ENCODE results near the gene PRAMEF13. TPM values are rescaled to one million over a fixed set of nuclear protein-coding genes. Genes with fewer than 3 reads are reported as not detected.
"Not testable (repeated sequence)": the region's sequence is repeated elsewhere in the genome, so short reads cannot be mapped to it uniquely, and the experiment has no call there.

Gene PRAMEF13
- total RNA-seq, 1 donor from 2014 or later = not detected

GRCh38 chr1:13208712-13209111, 7.5 kb upstream of the PRAMEF13 start:
- not testable (repeated sequence) for DNase-seq (ENCODE audit: low read depth)

DNA sequence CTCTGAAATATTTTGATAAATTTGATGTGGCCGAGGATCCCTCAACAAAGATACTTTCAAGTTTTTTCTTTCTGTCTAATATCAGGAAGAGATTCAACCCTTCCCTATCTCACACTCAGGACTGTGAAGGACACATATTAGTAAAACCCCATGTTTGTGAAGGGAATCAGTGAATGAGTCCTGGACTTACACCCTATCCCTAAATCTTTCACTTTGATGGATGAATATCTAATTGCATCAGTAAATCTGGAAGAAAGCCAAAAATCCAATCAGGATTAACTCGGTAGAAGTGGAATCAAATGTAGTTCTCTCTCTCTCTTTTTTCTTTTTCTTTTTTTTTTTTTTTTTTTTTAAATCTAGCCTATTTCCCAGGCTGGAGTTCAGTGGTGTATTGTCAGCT, 29.7 kb downstream of the PRAMEF13 start, which contains the start of gene PRAMEF9:
TSS of gene PRAMEF9 (plus strand) at position 301 of the 400 bp plus-strand sequence. CDS start 3,433 bp downstream, outside the sequence.
- DNase-seq (ENCODE audit: low read depth) = not testable (repeated sequence)

GRCh38 chr1:13165531-13165930, 35.7 kb downstream of the PRAMEF13 start, which contains the start of gene HNRNPCL4:
HNRNPCL4 (minus strand) TSS chr1:13165631; CDS start chr1:13165467, 164 bp downstream.
- DNase-seq (ENCODE audit: low read depth) = not testable (repeated sequence)

- DNase-seq (ENCODE audit: low read depth) = not testable (repeated sequence)
Observed at GRCh38 chr1:13155909-13156308, 45.3 kb downstream of the PRAMEF13 start, which contains the start of gene PRAMEF26. PRAMEF26 (minus strand) TSS chr1:13156009; CDS start chr1:13153095, 2,914 bp downstream.

Other genes with a start within 250 kb of the PRAMEF13 start
- gene PRAMEF27, start 144.8 kb downstream of the PRAMEF13 start, total RNA-seq = not detected in 2 replicates
- gene HNRNPCL3, start 140.6 kb downstream of the PRAMEF13 start, total RNA-seq = not detected in 2 replicates
- not detected in 2 replicates for gene PRAMEF25, start 130.6 kb downstream of the PRAMEF13 start, total RNA-seq
- gene HNRNPCL2, start 84.6 kb downstream of the PRAMEF13 start, total RNA-seq = not detected in 2 replicates
- gene PRAMEF26, start 45.4 kb downstream of the PRAMEF13 start, total RNA-seq = not detected in 2 replicates
- gene HNRNPCL4, start 35.8 kb downstream of the PRAMEF13 start, total RNA-seq = not detected in 2 replicates
- gene PRAMEF9, start 29.6 kb downstream of the PRAMEF13 start, total RNA-seq = not detected in 2 replicates
- gene PRAMEF18, start 24.7 kb upstream of the PRAMEF13 start, total RNA-seq = not detected in 2 replicates
- not detected in 2 replicates for gene PRAMEF5, start 52.8 kb upstream of the PRAMEF13 start, total RNA-seq
- not detected in 2 replicates for gene PRAMEF8, start 83.7 kb upstream of the PRAMEF13 start, total RNA-seq
- gene PRAMEF33, start 102.1 kb upstream of the PRAMEF13 start, total RNA-seq = not detected in 2 replicates
- not detected in 2 replicates for gene PRAMEF15, start 114.2 kb upstream of the PRAMEF13 start, total RNA-seq
- not detected in 2 replicates for gene PRAMEF14, start 145.7 kb upstream of the PRAMEF13 start, total RNA-seq
- gene PRAMEF19, start 170.5 kb upstream of the PRAMEF13 start, total RNA-seq = not detected in 2 replicates
- gene PRAMEF17, start 188.2 kb upstream of the PRAMEF13 start, total RNA-seq = not detected in 2 replicates
- not detected in 2 replicates for gene PRAMEF20, start 209.0 kb upstream of the PRAMEF13 start, total RNA-seq